Measurements from ENCODE around the gene TGFA.

The TGFA gene

GRCh38 chr2:70461981-70462876 is 91.4 kb downstream of the TGFA start:
- no peak for DNase-seq

GRCh38 chr2:70461414-70461813 is 92.2 kb downstream of the TGFA start:
- no peak for DNase-seq

- no peak for DNase-seq
Measured at GRCh38 chr2:70460333-70460732, 93.3 kb downstream of the TGFA start.

- no peak for DNase-seq
Measured at GRCh38 chr2:70458661-70459060, 95.0 kb downstream of the TGFA start.

- no peak for DNase-seq
Measured at GRCh38 chr2:70456585-70457495, 96.8 kb downstream of the TGFA start.

GRCh38 chr2:70454936-70455544 is 98.6 kb downstream of the TGFA start:
- DNase-seq: no peak

- no peak for DNase-seq
Measured at GRCh38 chr2:70450641-70451250, 102.9 kb downstream of the TGFA start.

- no peak for DNase-seq
Measured at GRCh38 chr2:70448041-70448440, 105.6 kb downstream of the TGFA start.

GRCh38 chr2:70443726-70444125 is 109.9 kb downstream of the TGFA start:
- no peak for DNase-seq

GRCh38 chr2:70443078-70443465 is 110.6 kb downstream of the TGFA start:
- DNase-seq: no peak

- no peak for DNase-seq
Measured at GRCh38 chr2:70442301-70443077, 111.1 kb downstream of the TGFA start.

- no peak for DNase-seq
Measured at GRCh38 chr2:70440621-70441020, 113.0 kb downstream of the TGFA start.

GRCh38 chr2:70435138-70435537 is 118.5 kb downstream of the TGFA start:
- DNase-seq: no peak

- DNase-seq: no peak
Measured at GRCh38 chr2:70433315-70433714, 120.3 kb downstream of the TGFA start.

GRCh38 chr2:70431716-70432347 is 121.8 kb downstream of the TGFA start:
- no peak for DNase-seq

- no peak for DNase-seq
Measured at GRCh38 chr2:70426341-70426740, 127.3 kb downstream of the TGFA start.

- no peak for DNase-seq
Measured at GRCh38 chr2:70425682-70426301, 127.8 kb downstream of the TGFA start.

- DNase-seq: no peak
Measured at GRCh38 chr2:70420740-70421139, 132.9 kb downstream of the TGFA start.

GRCh38 chr2:70420143-70420542 is 133.5 kb downstream of the TGFA start:
- peak; percentile 13 for DNase-seq

GRCh38 chr2:70418514-70418913 is 135.1 kb downstream of the TGFA start:
- DNase-seq: no peak

- DNase-seq: no peak
Measured at GRCh38 chr2:70417011-70417410, 136.6 kb downstream of the TGFA start.
